HG03565 (cell line): Measurements from ENCODE around the gene RTL10.

ENCODE experiments used
- ATAC-seq: cut with Tn5 transposase; IDR thresholded peaks from one replicate; pipeline ENCODE4 v1.9.1; 2021; ENCODE audit warnings: mild to moderate bottlenecking, moderate library complexity; ENCODE audit not compliant: unreplicated experiment

RTL10 gene

GRCh38 chr22:19876941-19877625 lies 22.4 kb upstream of the RTL10 start:
- ATAC-seq = no peak

- ATAC-seq = no peak
Measured at GRCh38 chr22:19876314-19876940, 21.8 kb upstream of the RTL10 start.

GRCh38 chr22:19875531-19876313 lies 21.0 kb upstream of the RTL10 start:
- ATAC-seq = no peak

- ATAC-seq = no peak
Measured at GRCh38 chr22:19875061-19875530, 20.4 kb upstream of the RTL10 start.

GRCh38 chr22:19874307-19875060 lies 19.8 kb upstream of the RTL10 start:
- no peak for ATAC-seq

- no peak for ATAC-seq
Measured at GRCh38 chr22:19873960-19874306, 19.3 kb upstream of the RTL10 start.

- ATAC-seq = no peak
Measured at GRCh38 chr22:19873138-19873959, 18.7 kb upstream of the RTL10 start.

- no peak for ATAC-seq
Measured at GRCh38 chr22:19872779-19873137, 18.1 kb upstream of the RTL10 start.

- no peak for ATAC-seq
Measured at GRCh38 chr22:19871845-19872778, 17.4 kb upstream of the RTL10 start.

GRCh38 chr22:19871023-19871844 lies 16.6 kb upstream of the RTL10 start:
- no peak for ATAC-seq

- ATAC-seq = no peak
Measured at GRCh38 chr22:19870153-19871022, 15.7 kb upstream of the RTL10 start.

GRCh38 chr22:19869497-19870152 lies 15.0 kb upstream of the RTL10 start:
- no peak for ATAC-seq

- no peak for ATAC-seq
Measured at GRCh38 chr22:19868773-19869471, 14.2 kb upstream of the RTL10 start.

- no peak for ATAC-seq
Measured at GRCh38 chr22:19868333-19868732, 13.7 kb upstream of the RTL10 start.

GRCh38 chr22:19867617-19868016 lies 12.9 kb upstream of the RTL10 start:
- ATAC-seq = no peak

GRCh38 chr22:19866665-19867009 lies 12.0 kb upstream of the RTL10 start:
- no peak for ATAC-seq
